ENCODE measurements around the gene LOXL3. TPM values are rescaled to one million over a fixed set of nuclear protein-coding genes. Genes with fewer than 3 reads are reported as not detected.

The LOXL3 gene
- total and polyA plus RNA-seq, 3 experiments from 2014 or later, result 0.08 to 1.2 (median 0.77) TPM

DNA sequence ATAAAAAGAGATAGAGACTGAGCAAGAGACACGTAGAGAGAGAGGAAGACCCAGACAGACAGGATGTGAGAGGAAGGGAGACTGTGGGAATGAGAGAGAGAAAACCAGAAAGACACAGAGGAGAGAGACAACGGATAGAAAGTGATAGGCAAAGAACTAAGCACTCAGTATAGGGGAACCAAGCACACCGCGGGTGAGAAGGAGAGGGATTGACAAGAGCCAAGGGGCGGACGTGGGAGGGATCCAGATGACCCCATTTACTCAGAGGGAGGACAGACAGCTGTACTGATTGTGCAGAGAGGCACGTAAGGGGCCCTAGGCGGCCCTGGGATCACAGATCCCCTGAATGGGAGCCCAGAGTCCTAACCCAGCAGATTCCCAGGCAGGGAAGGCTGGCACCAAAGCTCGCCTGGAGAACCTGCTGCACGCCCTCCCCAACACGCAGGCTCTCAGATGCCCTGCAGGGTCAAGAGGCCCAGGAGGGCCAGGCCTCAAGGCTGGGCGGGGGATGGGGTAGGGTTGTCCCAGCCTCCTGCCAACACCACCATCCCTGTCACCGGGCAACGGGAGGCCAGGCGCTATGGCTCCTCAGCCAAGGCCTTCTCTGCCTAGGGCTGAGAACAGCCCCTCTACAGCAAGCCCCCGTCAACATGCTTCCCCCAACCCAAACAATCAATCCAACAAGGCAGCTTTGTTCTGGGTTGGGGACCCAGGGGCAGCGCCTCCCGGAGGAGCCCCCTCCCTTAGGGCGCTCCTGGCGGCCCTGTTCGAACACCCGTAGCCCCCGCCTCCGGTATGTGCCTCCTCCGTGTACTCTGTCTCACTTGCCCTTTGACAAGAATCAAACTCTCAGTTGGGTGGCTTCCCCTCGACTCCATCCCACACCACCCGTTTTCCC is 579 bp downstream of the LOXL3 start:
- ChIA-PET POLR2A (no interaction called here), CTCF (no interaction called here)
- Mint-ChIP-seq H3K4me3 (peak overlapping the region; percentile 75 to 98 (median 79)), H3K27ac (peak overlapping the region; percentile 64 to 89 (median 83)), H3K4me1 (peaks cover 7 to 34% (median 19%) of the 10 kb centered on the region in 3 donors), H3K36me3 (peaks cover 0 to 22% (median 0%) of the 10 kb centered on the region in 3 donors), H3K27me3 (peaks cover 23 to 28% of the 10 kb centered on the region in 2 donors), H3K9me3 (peaks cover 0 to 2% (median 0%) of the 10 kb centered on the region in 5 donors)
- no peaks in the 10 kb centered on the region for H3K9me3 ChIP-seq (ENCODE audit: low read length)
- H3K27ac ChIP-seq (ENCODE audit: low read depth, low read length), result peak overlapping the region; percentile 79
- peaks cover 20% of the 10 kb centered on the region for H3K4me1 ChIP-seq (ENCODE audit: insufficient read depth, low read length)
- no peak for DNase-seq
- H3K4me3 ChIP-seq (ENCODE audit: low read length), result no peak overlapping the region
- H3K36me3 ChIP-seq (ENCODE audit: insufficient read depth, low read length), result no peaks in the 10 kb centered on the region
- H3K27me3 ChIP-seq (ENCODE audit: insufficient read depth, low read length, poor library complexity, severe bottlenecking), result peaks cover 20% of the 10 kb centered on the region

DNA sequence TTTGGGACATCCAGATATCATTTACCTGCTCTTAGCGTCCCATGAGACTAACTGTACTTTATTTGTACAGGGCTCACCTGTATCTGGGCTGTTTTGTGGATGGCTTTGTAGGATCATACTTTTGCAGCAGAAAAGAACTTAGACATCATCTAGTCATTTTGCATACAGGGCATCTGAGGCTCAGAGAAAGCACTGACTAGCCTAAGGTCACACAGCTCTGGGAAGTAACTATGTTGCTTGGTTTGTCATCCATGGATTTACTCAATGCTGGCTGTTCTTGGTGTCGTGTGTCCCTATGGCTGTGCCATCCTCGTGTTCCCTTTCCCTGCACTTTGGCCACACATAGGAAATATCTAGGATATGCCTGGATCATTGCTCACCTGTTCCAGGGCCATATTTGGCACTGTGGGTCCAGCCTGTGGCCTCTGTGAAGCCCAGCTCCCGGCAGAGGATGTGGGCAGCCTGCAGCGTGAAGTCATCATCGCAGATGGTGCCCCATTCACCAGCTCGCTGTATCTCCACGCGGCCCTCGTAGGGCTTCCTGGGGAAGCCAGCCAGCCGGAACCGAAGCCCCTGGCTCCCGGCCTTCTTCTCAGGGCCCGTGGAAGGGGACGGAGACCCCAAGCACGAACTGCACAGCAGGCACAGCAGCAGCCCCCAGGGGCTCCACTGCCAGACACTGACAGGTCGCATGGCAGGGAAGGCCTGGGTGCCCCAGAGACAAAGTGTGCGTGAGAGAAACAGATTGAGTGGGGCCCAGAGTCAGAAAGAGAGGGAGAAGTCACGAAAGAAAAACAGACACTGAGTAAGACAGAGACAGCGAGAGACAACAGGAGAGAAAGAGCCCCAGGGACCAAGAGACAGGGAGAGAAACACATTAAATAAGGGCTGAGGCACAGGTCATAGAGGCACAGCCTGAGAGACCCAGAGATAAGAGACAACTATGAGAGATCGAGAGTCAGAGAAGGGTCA is 1.5 kb downstream of the LOXL3 start:
- no peak for DNase-seq
- Histone ChIP-seq H3K27me3 (ENCODE audit: insufficient read depth, low read length, poor library complexity, severe bottlenecking) (peaks cover 24% of the 10 kb centered on the region), H3K9me3 (ENCODE audit: low read length) (no peaks in the 10 kb centered on the region), H3K27ac (ENCODE audit: low read depth, low read length) (no peak overlapping the region), H3K4me1 (ENCODE audit: insufficient read depth, low read length) (peaks cover 20% of the 10 kb centered on the region), H3K36me3 (ENCODE audit: insufficient read depth, low read length) (no peaks in the 10 kb centered on the region), H3K4me3 (ENCODE audit: low read length) (no peak overlapping the region)
- ChIA-PET CTCF (interaction anchor here (0.7 to 1.5 kb wide), 2 partner anchors 20 to 69 kb away, joined by 3 to 5 read pairs; partner anchors contain the start of genes CCDC142 and TTC31), POLR2A (no interaction called here)
- Mint-ChIP-seq H3K27ac (peak overlapping the region in 6 of 8 donors; percentile 17 to 89 (median 74)), H3K27me3 (peaks cover 30 to 36% of the 10 kb centered on the region in 2 donors), H3K4me3 (peak overlapping the region; percentile 22 to 98 (median 74)), H3K9me3 (peaks cover 0 to 2% (median 0%) of the 10 kb centered on the region in 5 donors), H3K4me1 (peaks cover 11 to 36% (median 19%) of the 10 kb centered on the region in 3 donors), H3K36me3 (peaks cover 0 to 19% (median 0%) of the 10 kb centered on the region in 3 donors)

DNA sequence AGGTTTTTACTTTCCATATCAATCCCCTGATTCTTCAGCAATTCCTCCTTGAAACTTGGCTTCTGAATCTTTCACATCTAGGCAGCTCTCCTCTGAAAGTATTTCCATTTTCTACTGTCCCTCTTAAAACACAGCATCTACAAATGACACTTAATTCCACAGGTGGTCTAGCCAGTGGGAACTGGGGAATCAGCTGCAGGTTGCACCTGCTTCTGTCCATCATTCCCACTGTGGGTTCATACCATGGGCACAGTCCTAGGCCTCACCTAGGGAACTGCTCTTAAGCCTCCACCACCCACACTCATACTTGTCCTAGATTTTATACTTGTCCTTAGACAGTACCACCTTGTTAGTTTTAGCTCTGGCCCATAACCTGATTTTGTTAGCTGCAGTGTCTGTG is 2.2 kb downstream of the LOXL3 start:
- H3K4me1 ChIP-seq (ENCODE audit: insufficient read depth, low read length), result peaks cover 20% of the 10 kb centered on the region
- Mint-ChIP-seq H3K27me3 (peaks cover 31 to 38% of the 10 kb centered on the region in 2 donors), H3K9me3 (peaks cover 0 to 2% (median 0%) of the 10 kb centered on the region in 5 donors), H3K4me1 (peaks cover 11 to 36% (median 17%) of the 10 kb centered on the region in 3 donors), H3K36me3 (peaks cover 0 to 15% (median 0%) of the 10 kb centered on the region in 3 donors), H3K4me3 (peak overlapping the region in 1 of 7 donors; percentile 89), H3K27ac (no peak overlapping the region)
- no peak overlapping the region for H3K27ac ChIP-seq (ENCODE audit: low read depth, low read length)
- no peaks in the 10 kb centered on the region for H3K9me3 ChIP-seq (ENCODE audit: low read length)
- H3K27me3 ChIP-seq (ENCODE audit: insufficient read depth, low read length, poor library complexity, severe bottlenecking), result peaks cover 24% of the 10 kb centered on the region
- no peak for DNase-seq
- ChIA-PET CTCF (interaction anchor here (0.7 to 1.5 kb wide), 2 partner anchors 19 to 68 kb away, joined by 3 to 5 read pairs; partner anchors contain the start of genes CCDC142 and TTC31), POLR2A (no interaction called here)
- no peaks in the 10 kb centered on the region for H3K36me3 ChIP-seq (ENCODE audit: insufficient read depth, low read length)
- H3K4me3 ChIP-seq (ENCODE audit: low read length), result no peak overlapping the region

DNA sequence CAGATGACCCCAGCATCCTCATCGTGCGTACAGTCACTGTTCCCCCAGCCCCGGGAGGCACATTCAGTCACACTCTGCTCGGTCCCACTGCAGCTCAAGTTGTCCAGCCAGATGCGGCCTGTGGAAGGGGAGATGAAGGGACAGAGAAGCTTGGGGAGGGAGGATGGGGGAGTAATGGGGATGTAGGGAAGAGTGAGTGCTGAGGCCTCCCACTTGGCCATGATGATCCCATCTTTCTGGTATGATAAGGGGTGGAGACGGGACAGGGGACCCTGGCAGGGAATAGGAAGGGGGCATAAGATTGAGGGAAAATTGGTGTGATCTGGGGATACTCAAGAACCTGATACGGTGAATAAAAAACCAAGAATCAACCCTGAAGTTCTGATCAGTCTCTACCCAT is 3.5 kb downstream of the LOXL3 start:
- no peak for DNase-seq
- Mint-ChIP-seq H3K27me3 (peaks cover 32 to 44% of the 10 kb centered on the region in 2 donors), H3K4me1 (peaks cover 11 to 23% (median 11%) of the 10 kb centered on the region in 3 donors), H3K4me3 (peak overlapping the region in 4 of 7 donors; percentile 9 to 61 (median 26)), H3K9me3 (peaks cover 0 to 2% (median 0%) of the 10 kb centered on the region in 5 donors), H3K36me3 (peaks cover 0 to 7% (median 0%) of the 10 kb centered on the region in 3 donors), H3K27ac (peak overlapping the region in 2 of 8 donors; percentile 8 to 12)
- Histone ChIP-seq H3K27ac (ENCODE audit: low read depth, low read length) (no peak overlapping the region), H3K36me3 (ENCODE audit: insufficient read depth, low read length) (no peaks in the 10 kb centered on the region), H3K27me3 (ENCODE audit: insufficient read depth, low read length, poor library complexity, severe bottlenecking) (peaks cover 24% of the 10 kb centered on the region), H3K4me3 (ENCODE audit: low read length) (no peak overlapping the region), H3K9me3 (ENCODE audit: low read length) (no peaks in the 10 kb centered on the region), H3K4me1 (ENCODE audit: insufficient read depth, low read length) (peaks cover 13% of the 10 kb centered on the region)
- ChIA-PET CTCF (no interaction called here), POLR2A (no interaction called here)

DNA sequence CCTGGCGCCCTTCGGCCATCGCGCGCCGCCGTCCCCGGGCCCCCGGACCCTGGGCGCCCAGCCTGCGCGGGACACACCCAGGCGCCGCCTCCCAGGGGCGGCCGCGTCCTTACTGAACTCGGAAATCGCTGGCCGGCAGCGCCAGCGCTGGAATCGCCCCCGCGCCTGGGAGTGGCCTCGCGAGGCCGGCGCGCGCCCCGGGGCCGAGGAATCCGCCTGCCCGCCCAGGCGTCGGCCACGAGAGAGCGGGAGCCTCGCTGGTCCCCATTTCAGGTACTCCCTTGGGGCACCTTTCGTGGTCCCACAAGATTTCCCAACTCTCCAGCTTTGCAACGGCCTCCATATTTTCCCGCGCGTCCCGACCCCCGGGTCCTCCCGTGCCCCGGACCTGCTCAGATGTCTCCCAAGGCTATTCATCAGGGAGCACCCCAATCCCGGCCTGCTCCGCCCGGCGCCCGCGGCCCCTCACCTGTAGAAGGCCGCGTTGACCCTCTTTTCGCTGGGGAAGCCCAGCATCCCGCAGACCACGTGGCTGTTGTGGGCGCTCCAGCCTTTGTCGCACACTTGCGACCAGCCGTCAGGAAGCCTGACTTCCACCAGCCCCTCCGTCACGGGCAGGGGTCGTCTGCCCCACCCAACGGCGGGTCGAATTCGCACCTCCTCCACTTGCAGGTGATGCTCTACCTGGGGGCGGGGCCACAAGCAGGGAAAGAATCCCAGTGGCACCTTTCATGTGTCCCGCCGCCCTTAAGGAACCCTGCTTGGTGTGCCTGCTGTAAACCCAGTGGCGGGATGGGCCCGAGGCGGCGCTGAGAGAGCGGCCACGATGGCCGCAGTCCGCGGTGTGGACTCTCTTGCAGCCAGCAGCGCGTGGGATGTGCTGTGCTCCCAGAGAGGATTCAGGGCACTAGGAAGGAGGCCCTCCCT is 4.6 kb downstream of the LOXL3 start:
- Histone ChIP-seq H3K4me1 (ENCODE audit: insufficient read depth, low read length) (peaks cover 12% of the 10 kb centered on the region), H3K27me3 (ENCODE audit: insufficient read depth, low read length, poor library complexity, severe bottlenecking) (peaks cover 24% of the 10 kb centered on the region), H3K9me3 (ENCODE audit: low read length) (no peaks in the 10 kb centered on the region), H3K4me3 (ENCODE audit: low read length) (peak overlapping the region; percentile 32), H3K27ac (ENCODE audit: low read depth, low read length) (no peak overlapping the region), H3K36me3 (ENCODE audit: insufficient read depth, low read length) (no peaks in the 10 kb centered on the region)
- CTCF ChIA-PET, result no interaction called here
- no peak for DNase-seq
- peak overlapping the region in 6 of 7 donors; percentile 17 to 66 (median 42) for H3K4me3 Mint-ChIP-seq
- H3K27ac Mint-ChIP-seq, result peak overlapping the region in 2 of 8 donors; percentile 12 to 66
- H3K9me3 Mint-ChIP-seq, result peaks cover 0 to 2% (median 0%) of the 10 kb centered on the region in 5 donors
- POLR2A ChIA-PET, result no interaction called here
- H3K4me1 Mint-ChIP-seq, result peaks cover 9 to 16% (median 11%) of the 10 kb centered on the region in 3 donors
- peaks cover 35 to 47% of the 10 kb centered on the region in 2 donors for H3K27me3 Mint-ChIP-seq
- H3K36me3 Mint-ChIP-seq, result no peaks in the 10 kb centered on the region

DNA sequence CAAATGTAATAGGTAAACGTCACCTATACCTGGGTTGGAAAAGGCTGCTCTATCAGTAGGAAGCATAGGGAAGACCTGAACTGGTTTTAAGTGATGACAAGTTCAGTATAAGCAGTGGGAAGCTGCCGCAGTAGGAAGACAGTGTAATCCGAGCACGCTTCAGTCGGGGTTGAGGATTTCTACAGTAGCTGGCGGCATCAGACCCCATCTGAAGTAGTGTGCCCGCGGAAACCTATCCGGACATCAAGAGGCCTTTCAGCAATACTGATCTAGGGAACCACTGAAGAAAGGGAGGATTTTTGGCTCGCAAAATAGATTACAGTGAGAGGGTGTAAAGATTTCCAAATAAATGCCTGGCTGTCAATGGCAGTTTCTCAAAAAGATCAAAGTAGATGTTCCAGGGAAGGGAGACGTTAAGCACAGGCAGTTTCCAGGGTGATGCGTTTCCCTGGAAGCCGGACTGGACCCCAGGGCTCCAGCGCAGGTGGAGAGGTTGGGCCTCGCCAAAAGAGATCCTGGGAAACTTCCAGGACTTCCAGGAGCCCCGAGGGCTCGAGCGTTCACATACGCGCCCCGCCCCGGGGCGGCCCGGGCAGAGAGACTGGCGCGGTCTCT is 5.3 kb downstream of the LOXL3 start:
- Histone ChIP-seq H3K4me3 (ENCODE audit: low read length) (peak overlapping the region; percentile 12), H3K27ac (ENCODE audit: low read depth, low read length) (no peak overlapping the region), H3K36me3 (ENCODE audit: insufficient read depth, low read length) (no peaks in the 10 kb centered on the region), H3K27me3 (ENCODE audit: insufficient read depth, low read length, poor library complexity, severe bottlenecking) (peaks cover 24% of the 10 kb centered on the region), H3K9me3 (ENCODE audit: low read length) (no peaks in the 10 kb centered on the region), H3K4me1 (ENCODE audit: insufficient read depth, low read length) (peaks cover 12% of the 10 kb centered on the region)
- peaks cover 37 to 48% of the 10 kb centered on the region in 2 donors for H3K27me3 Mint-ChIP-seq
- no peak for DNase-seq
- no peak overlapping the region for H3K27ac Mint-ChIP-seq
- peak overlapping the region; percentile 28 to 77 (median 57) for H3K4me3 Mint-ChIP-seq
- ChIA-PET CTCF (no interaction called here), POLR2A (no interaction called here)
- H3K9me3 Mint-ChIP-seq, result peaks cover 0 to 2% (median 0%) of the 10 kb centered on the region in 5 donors
- H3K36me3 Mint-ChIP-seq, result no peaks in the 10 kb centered on the region
- peaks cover 6 to 13% (median 7%) of the 10 kb centered on the region in 3 donors for H3K4me1 Mint-ChIP-seq
